ENCODE measurements around the gene ADAM8.

Gene ADAM8

GRCh38 chr10:133308421-133309099 is 31.9 kb upstream of the ADAM8 start, which contains the start of the genes TUBGCP2 and ZNF511:
TUBGCP2 (minus strand) TSS chr10:133308872; CDS start chr10:133302941, 5,931 bp downstream.
ZNF511 (plus strand) TSS chr10:133308914; CDS start chr10:133308944, 30 bp downstream.
- peak; percentile 76 for DNase-seq

DNA sequence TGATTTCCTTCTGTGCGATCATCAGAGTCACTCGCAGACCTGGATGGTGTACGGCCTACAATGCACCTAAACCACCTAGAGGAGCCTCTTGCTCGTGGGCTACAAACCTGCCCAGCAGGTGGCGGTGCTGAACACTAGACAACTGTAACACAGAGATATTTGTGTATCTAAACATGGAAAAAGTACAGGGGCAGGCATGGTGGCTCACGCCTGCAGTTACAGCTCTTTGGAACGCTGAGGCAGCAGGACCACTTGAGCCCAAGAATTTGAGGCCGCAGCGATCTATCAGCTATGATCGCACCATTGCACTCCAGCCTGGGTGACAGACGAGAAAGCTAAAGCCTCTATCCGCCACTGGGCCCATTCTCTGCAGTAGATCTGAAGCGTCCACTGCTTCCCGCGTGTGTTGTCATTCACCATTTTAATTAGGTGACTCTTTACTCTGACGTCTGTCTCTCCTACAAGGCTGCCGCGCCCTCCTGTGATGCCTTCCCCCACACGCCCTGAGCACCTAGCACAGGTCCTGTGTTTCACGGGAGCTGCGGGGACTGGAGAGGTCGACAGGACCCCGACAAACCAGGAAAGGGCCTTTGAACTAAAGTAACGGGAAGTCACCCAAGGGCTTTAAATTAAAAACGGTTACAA is 31.2 kb upstream of the ADAM8 start:
- peak; percentile 71 for DNase-seq

- no peak for DNase-seq
Observed at GRCh38 chr10:133306941-133307379, 30.3 kb upstream of the ADAM8 start.

- DNase-seq = no peak
Observed at GRCh38 chr10:133306097-133306476, 29.4 kb upstream of the ADAM8 start.

GRCh38 chr10:133303206-133303605 is 26.5 kb upstream of the ADAM8 start:
- DNase-seq = no peak

DNA sequence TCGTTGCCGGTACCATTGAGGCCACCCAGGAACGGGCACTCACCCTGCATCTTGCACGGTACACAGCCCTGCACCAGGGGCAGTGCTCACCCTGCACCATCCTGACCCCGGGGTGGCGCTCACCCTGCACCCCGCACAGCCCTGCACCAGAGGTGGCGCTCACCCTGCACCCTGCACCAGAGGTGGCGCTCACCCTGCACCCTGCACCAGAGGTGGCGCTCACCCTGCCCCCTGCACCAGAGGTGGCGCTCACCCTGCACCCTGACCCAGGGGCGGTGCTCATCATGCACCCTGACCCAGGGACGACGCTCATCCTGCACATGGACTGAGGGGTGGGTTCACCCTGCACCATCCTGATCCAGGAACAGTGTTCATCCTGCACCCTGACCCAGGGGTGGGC is 25.6 kb upstream of the ADAM8 start:
- DNase-seq = no peak

DNA sequence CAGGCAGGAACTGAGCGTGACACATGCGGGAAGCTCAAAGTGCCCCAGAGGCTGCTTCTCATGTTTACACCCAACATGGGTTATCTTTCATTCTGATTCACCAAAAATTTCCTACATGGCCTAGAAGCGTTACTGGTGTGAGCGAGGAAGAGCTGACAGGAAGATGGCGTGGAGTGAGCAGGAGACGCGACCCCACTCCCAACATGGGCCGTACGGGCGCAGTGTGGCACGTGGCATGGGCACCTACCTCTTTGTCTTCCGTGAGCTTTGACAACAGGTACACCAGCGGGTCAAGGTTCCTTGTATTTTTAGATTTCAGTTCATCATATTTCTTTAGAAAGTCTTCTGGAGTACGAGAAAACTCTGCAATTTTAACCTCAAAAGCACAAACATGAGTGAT is 23.1 kb upstream of the ADAM8 start:
- no peak for DNase-seq

DNA sequence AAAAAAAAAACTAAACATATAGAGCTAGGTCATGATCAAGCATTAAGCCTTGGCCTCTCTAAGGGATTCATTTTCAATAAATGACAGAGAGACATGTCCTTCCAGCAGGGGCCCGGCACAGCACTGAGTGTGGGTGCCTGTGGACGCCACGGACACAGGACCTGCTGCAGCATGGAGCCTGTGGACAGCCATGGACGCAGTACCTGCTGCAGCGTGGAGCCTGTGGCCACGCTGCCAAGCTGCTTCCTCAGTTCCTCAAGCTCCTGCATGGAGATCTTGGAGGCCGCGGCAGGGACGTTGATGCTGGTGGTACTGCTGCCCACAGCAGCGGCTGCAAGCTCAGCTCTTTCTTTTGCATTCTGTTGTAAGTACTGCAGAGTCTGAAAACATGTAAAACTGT is 22.6 kb upstream of the ADAM8 start:
- no peak for DNase-seq

- DNase-seq = no peak
Observed at GRCh38 chr10:133298466-133298865, 21.8 kb upstream of the ADAM8 start.

DNA sequence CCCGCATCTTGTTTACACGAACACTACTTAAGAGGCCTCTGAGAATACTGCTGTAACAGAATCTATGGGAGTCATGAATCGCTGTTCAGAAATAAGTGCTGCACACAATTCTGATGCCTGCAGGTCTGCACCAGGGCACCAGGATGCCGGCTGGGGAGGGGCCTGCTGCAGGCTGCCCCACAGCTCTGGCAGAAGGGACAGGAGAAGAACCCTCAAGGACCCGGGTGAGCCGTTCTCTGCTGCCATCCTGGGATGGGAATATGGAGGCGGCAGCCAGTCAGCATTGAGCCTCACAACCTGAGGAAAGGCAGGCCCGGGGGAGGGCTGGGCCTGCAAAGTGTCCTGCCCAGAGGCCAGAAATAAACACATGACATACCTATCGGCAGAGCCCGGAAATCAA is 20.8 kb upstream of the ADAM8 start:
- no peak for DNase-seq

- DNase-seq = no peak
Observed at GRCh38 chr10:133295426-133296320, 19.0 kb upstream of the ADAM8 start.

DNA sequence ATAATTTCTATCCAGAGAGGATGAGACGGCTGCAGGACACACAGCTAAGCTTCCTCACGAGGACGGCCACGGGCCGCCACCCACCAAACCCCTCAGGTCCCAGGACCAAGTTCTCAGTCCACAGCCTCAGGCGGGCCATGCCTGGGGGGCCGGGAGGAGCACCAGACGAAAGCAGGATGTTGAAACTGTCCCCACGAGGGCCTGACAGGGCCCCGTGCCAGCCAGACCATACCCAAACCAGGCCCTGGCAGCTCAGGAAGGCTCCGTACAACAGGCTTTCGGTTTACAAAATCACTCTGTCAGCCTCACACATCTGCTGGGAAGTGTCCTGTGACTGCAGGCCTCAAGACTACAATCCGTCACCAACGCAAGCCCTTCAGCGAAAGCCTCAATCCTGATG is 17.5 kb upstream of the ADAM8 start:
- no peak for DNase-seq

DNA sequence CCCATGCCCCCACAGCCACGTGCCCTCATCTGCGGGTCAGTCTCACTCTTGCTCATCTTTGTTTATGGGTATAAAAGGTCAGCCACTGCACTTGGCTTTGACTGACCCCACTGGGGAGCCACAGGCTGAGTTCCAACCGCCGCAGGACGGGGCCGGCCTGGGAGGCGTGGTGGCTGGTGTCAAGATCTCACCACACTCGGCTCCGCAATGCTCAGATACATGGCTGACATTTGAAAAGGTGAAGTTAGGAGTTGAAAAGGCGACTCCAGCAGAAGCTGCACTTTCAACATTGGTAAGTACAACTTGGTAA is 17.1 kb upstream of the ADAM8 start:
- DNase-seq = no peak

DNA sequence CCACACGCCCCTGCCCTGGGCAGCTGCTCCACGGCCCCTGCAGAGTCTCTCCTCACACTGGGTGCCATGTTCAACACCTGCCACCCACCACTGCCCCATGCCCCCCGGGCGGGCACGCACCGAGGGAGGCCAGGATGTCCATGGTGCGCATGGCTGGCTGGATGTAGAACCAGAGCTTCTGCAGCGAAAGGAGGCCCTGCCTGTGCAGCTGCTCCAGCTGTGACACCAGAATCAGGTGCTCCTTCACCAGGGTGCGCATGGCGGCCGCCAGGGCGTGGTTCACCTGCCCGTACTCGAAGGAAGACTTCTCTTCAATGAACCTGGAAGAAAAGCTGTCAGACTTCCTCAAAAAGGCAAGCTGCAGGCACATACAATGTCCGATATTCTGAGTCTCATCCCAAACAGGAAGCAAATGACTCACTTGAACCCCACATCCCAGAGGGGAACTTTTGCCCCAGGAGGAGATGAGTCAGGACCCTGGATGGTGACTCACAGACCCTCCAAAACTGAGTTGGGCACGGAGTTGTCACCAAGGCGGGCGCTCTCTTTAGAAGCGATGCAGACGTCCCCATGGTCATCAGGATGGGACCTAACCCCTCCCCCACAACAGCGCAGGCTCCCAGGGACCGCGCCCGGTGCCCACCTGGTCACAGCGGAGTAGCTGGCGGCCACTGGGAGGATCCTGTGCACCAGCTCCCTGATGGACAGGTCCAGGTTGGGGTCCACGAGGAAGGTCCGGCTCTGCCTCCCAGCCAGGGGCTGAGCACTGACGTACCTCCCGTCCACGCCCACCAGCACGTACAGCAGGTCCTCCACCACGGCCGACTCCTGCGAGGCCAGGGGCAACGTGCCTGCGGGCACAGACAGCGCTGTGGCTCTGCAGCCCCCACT is 16.5 kb upstream of the ADAM8 start:
- no peak for DNase-seq

DNA sequence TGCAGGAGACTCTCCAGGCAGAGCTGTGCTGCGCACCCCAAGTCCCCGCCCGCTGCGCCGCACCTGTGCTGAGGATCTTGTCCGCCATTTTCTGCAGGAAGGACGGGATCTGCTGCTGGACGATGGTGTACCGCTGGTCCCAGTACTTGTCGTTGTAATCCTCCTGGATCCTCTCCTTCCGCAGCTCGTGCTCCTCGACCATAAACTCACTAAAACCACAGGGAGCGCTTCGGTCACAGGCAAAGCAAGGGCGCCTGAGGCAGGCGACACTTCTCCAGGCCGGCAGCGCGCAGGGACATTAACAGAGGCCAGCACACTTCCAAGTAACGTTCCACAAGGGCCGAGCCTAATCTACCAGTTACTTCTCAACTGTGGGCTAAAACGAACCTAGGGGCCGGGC is 13.1 kb upstream of the ADAM8 start:
- DNase-seq = no peak

DNA sequence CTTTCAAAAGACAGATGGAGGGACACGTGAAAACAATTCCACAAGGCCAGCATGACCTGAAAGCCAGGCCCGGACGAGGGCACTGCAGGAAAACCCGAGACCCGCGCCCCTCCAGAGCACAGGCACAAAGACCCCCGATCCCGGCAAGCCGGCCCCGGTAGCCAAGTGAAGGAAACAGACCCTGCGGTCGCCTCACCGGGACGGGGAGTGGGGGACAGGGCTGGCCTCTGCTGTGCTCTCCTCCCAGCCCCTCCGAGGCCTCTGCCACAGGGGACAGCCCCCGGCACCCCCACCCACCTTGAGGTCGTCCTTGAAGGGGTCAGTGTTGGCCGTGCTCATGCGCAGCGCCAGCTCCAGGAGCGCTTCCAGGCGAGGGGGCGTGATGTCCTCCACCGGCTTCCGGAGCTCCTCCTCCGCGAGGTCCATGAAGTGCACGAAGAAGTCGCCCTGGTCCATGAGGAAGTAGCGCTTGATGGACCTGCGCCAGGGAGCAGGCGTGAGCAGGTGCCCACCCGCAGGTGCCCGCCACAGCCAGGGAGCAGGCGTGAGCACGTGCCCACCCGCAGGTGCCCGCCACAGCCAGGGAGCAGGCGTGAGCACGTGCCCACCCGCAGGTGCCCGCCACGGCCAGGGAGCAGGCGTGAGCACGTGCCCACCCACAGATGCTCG is 11.3 kb upstream of the ADAM8 start:
- DNase-seq = no peak

DNA sequence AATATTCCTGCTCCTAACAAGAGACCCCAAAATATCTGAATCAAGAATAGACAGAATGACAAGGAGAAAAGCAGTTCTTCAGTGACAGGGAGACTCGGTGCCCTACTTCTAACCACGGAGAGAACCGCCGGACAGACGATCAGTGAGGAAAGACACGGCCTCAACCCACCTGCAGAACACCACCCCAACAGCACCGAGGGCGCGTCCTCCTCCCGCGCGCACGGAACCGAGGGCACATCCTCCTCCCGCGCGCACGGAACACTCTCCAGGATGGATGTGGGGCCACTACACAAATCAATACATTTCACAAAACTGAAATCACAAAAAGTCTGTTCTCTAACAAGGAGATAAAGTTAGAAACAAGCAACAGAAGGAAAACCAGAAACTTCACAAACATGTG is 9.7 kb upstream of the ADAM8 start:
- no peak for DNase-seq

DNA sequence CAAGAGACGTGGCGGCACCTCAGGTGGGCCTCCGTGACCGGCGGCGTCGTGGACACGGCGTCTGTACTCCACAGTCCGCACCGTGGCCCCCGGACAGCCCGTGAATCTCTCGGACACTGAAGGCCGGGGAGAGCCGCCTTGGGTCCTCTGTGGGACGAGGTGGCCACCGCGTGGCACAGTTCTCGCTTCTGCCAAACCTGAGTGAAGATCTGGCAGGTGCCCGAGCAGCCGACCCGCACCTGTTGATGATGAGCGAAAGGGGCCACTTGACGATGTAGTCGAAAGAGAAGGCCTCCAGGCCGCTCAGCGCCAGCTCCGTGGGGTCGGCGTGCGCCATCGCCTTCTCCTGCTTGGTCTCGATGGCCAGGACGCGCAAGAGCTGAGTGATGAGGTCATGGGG is 8.5 kb upstream of the ADAM8 start:
- DNase-seq = no peak

GRCh38 chr10:133283931-133284330 is 7.3 kb upstream of the ADAM8 start:
- DNase-seq = no peak

DNA sequence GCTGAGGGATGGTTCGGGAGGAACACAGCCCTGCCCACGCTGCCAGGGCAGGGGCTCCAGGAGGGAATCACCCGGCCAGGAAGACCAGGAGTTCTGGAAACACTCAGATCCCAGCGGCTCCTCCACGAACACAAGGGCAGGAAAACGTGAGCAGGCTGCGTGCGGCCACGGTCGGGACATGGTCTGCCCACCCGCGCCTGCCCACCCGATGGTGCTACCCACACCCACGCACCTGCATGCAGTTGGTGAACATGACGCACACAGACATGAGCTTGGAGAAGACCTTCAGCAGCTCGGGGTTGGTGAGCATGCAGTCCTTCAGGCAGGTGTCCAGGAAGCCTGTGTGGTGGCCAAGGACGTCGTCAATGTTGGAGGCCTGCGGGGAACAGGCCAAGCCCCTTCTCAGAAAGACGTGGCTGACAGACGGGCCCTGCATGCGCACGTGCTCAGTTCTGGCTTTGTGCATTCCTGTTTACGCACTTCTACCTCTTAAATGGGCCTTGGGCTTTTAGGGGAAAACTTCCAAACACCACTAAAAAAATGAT is 6.2 kb upstream of the ADAM8 start:
- no peak for DNase-seq

DNA sequence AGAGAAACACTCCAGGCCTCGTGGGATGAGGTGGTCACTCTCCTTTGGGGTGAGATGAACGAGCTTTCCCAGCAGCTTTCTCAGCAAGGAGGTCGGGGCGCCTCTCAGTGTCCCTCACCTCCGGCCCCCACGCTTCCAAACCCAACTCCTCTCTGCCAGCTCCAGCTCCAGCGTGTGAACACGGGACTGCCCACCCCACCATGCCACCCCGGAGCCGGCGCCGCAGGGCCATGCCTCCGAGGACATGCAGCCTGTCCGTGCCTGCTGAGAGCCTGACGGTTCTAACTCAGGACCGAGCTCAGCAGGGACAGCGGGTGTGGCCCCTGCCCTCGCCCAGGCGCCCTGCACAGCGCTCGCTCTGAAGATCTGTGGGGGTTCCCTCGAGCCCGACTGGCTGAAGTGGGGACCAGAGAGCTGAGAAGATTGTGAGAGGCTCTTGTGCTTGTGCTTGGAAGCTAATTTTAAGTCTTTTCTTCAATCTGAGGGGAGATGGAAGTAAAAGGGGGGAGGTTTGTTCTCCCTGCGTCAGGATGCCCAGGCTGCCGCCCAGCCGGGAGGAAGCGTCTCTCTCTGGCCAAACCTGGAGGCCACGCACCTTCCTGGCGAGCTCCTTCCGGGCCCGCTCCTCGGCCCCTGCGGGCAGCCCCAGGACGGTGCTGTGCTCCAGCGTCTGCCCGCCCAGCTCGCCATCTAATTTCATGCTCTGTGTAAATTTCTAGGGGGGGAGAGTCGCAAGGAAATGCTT is 5.1 kb upstream of the ADAM8 start:
- DNase-seq = no peak
